HG03108 (cell line): Measurements from ENCODE around the gene FTCD.
"Not testable (repeated sequence)": the region's sequence is repeated elsewhere in the genome, so short reads cannot be mapped to it uniquely, and the experiment has no call there.

Experiments
- ATAC-seq: cut with Tn5 transposase; IDR thresholded peaks from one replicate; pipeline ENCODE4 v1.9.1; 2021; ENCODE audit warnings: moderate library complexity; ENCODE audit not compliant: unreplicated experiment

The FTCD gene

GRCh38 chr21:46155514-46156377 lies at the start of gene FTCD:
TSS of gene FTCD (minus strand) at chr21:46155579. CDS start at chr21:46155523, 56 bp downstream.
- no peak for ATAC-seq

DNA sequence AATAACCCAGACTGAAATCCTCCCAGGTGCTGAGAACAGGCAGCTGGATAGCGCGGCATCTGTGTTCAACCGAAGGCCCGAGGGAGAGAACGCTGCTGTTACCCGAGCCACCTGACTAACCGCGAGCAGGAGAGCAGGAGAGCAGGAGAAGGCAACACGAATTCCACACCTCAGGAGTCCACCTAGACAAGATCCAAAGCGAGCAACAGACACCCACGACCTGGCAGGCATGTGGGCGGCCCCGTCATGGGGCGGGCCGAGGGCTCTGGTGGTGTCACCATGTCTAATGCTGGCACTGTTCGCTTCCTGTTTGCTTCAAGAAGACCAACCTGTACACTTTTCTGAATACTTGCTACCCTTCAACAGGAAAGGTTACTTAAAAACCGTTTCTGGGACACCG lies 49.8 kb upstream of the FTCD start:
- no peak for ATAC-seq

- no peak for ATAC-seq
These were observed 47.8 kb upstream of the FTCD start for GRCh38 chr21:46203203-46203600.

DNA sequence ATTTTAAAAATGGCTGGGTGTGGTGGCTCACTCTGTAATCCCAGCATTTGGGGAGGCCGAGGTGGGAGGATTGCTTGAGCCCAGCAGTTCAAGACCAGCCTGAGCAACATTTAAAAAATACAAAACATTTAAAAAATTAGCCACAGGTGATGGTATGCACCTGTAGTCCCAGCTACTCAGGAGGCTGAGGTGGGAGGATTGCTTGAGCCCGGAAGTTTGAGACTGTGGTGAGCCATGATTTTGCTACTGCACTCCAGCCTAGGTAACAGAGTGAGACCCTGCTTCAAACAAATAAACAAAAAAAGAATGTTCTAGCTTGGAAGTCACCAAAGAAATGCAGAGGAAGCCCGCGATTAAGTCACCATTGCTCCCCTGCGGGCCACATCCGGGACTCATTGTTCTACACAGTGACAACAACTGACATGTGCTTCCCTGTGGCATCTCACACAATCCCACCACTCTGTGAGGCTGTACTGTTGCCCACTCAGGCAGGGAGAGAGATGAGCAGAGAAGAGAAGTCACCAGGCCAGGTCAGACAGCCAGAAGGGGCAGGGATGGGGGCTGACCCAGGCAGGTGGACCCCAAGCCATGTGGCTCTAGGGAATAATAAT lies 47.3 kb upstream of the FTCD start:
- ATAC-seq: no peak

DNA sequence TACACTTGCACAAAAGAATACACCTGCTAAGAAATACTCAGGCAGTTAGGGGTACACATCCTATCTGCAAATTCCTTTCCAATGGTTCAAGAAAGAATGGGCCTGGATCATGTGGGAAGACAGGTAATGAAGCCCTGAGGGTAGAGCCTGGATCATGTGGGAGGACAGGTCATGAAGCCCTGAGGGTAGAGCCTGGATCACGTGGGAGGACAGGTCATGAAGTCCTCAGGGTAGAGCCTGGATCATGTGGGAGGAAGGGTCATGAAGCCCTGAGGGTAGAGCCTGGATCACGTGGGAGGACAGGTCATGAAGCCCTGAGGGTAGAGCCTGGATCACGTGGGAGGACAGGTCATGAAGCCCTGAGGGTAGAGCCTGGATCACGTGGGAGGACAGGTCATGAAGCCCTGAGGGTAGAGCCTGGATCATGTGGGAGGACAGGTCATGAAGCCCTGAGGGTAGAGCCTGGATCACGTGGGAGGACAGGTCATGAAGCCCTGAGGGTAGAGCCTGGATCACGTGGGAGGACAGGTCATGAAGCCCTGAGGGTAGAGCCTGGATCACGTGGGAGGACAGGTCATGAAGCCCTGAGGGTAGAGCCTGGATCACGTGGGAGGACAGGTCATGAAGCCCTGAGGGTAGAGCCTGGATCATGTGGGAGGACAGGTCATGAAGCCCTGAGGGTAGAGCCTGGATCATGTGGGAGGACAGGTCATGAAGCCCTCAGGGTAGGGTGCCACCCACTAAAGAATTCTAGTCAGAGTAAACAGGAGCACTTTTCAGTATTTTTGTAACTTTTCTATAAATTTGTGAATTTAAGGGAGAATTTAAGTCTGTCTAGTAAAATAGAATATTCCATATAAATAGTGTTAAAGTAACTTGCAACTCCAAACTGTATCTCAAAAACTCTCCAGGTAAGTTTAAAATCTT lies 45.8 kb upstream of the FTCD start:
- ATAC-seq: not testable (repeated sequence)

- no peak for ATAC-seq
These were observed 44.3 kb upstream of the FTCD start for GRCh38 chr21:46199436-46200373.

- no peak for ATAC-seq
These were observed 41.4 kb upstream of the FTCD start for GRCh38 chr21:46196733-46197132.

- ATAC-seq: no peak
These were observed 40.3 kb upstream of the FTCD start for GRCh38 chr21:46195595-46196195.

DNA sequence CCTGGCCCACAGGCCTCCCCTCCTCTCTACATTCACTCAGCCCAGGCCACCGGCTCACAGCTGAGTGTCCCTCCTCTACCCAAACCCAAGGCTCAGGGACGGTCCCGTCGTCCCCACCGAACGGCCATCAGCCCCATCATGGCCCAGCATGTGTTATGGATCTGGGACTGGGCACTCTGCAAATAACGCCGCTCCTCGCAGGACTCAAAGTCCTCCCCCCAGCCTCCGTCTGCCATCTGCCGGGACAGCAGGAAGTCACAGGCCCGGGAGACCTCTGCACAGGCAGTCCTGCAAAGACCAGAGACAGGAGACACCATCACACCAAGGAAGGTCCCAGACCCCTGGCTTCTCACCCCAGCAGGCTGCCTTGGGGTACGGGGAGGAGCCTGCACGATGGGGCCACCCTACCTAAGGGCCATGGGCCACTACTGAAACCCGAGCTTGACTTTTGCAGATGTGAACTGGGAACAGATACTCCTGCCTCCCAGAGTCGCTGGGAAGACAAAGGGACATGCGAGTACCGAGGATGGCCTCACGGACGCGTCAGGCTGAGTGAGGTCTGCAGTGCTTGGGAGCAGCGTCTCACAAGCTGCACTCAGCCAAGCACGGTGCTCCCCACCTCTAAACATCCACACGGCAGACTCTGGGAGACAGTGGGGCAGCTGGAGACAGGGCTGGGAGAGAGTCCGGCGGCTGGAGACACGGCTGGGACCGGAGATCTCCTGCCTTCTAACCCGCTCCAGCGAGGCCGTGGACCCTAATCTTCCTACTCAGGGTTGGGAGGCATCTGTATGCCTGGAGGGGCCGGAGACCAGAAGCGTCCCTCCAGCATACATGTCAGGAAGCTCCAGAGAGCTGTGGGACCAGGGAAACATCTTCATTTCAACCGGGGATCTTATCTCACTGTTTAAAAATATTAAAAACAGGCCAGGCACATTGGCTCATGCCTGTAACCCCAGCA lies 39.3 kb upstream of the FTCD start:
- ATAC-seq: no peak

DNA sequence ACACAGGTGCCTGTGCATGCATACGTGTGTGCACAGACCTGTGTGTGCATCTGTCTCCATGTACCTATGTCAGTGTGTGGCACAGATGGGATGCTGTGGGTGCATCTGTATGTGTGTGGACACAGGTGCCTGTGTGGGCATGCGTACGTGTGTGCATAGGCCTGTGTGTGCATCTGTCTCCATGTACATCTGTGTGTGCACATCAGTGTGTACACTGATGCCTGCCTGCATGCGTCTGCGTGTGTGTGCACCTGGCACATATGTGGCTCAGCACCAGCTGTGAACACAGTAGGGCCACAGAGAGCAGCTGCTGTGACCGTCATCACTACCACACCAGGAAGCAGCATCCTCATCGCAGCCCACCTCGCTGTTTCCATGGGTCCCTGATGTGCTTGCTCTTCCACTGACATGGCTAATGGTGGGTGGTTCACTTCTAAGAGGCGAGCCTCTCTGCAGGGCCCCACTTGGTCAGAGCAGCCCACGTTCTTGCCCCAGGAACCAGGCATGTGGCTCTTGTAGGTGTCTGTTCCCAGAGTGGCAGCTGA lies 38.5 kb upstream of the FTCD start:
- ATAC-seq: no peak

GRCh38 chr21:46191686-46192575 lies 36.6 kb upstream of the FTCD start:
- ATAC-seq: no peak

DNA sequence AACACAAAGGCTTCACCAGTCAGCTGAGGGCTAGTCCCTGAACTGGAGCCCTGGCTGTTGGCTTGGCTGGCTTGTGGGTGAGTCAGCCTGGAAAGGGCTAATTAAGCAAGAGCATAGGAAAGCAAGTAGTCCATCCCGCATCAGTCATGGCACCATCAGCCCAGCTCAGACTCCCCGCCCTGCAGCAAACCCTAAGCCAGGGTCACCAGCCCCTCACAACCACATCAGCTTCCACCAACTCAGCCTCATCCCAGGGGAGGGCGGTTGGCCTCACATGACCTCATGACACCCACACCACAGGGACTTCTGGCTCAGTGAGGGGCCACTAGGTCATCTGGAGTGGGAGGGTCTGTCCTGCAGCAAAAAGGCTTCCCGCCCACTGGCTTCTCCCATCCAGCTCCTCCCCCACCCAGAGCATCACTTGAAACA lies 35.9 kb upstream of the FTCD start:
- ATAC-seq: no peak

DNA sequence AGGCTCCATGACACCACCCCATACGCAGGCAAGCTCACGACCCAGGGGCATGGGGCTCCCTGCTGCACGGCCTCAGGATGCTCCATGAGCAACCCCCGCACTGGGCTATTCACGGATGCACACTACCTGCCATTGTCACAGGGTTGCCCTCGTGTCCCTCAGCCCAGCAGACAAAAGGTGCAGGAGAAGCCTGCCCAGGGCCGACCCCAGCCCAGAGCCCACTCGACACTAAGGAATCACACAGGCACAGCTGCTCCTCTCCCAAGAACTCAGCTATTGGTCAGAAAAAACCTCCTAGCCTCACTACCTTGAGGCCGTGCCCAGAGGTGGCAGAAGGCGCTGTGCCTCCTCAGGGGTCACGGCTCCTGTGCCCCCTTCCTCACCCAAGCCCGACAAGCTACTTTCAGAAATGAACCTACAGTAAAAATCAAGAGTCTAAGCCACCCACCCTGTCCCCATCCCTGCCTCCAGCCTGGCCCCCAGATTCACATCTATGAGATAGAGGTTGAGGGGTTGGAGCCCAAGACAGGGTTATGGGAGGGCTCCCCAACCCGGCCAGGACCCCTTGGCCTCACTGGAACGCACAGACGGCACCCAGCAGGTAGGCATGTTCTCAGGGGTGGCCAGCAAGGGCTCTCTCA lies 35.2 kb upstream of the FTCD start:
- no peak for ATAC-seq

- no peak for ATAC-seq
These were observed 34.6 kb upstream of the FTCD start for GRCh38 chr21:46189959-46190490.

DNA sequence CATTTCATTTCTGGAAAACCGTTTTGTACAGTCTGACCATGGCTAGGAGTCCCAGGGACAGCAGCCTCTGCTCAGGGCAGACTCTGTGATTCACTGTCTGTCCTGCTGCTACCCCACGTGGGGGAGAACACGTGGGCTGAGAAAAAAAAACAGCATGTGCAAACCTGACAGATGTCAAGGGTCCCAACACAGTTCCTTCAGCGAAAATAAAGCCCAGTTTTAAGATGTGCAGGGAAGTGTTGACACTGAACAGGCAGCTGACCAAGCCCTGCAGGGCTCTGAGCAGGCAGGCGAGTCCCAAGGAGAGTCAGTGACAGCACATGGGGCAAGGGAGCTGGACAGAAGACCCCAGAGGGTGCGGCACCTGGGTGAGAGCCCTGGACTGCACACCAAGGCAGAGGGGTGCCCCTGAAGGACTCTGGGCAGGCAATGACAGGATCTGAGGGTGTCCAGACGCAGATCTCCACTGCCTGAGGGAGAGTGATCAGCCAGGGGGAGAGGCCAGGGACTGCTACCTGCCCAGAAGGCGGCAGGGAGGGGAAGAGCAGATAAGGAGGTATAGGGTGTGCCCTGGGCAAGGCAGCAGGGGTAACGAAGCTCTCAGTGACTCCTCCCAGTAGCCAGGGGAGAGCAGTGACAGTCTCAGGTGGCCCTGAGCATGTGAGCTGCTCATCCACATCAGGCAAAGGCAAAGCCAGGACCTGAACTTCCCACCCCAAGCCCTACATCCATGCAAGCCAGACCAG lies 34.0 kb upstream of the FTCD start:
- ATAC-seq: no peak
